ENCODE data around the gene ISLR2. TPM values are rescaled to one million over a fixed set of nuclear protein-coding genes. Genes with fewer than 3 reads are reported as not detected.
A peak's percentile ranks its signal among the peaks of the same experiment; 100 is the strongest.
"Not testable (repeated sequence)": the region's sequence is repeated elsewhere in the genome, so short reads cannot be mapped to it uniquely, and the experiment has no call there.

The ISLR2 gene, protein sequence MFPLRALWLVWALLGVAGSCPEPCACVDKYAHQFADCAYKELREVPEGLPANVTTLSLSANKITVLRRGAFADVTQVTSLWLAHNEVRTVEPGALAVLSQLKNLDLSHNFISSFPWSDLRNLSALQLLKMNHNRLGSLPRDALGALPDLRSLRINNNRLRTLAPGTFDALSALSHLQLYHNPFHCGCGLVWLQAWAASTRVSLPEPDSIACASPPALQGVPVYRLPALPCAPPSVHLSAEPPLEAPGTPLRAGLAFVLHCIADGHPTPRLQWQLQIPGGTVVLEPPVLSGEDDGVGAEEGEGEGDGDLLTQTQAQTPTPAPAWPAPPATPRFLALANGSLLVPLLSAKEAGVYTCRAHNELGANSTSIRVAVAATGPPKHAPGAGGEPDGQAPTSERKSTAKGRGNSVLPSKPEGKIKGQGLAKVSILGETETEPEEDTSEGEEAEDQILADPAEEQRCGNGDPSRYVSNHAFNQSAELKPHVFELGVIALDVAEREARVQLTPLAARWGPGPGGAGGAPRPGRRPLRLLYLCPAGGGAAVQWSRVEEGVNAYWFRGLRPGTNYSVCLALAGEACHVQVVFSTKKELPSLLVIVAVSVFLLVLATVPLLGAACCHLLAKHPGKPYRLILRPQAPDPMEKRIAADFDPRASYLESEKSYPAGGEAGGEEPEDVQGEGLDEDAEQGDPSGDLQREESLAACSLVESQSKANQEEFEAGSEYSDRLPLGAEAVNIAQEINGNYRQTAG
- not detected for total RNA-seq

DNA sequence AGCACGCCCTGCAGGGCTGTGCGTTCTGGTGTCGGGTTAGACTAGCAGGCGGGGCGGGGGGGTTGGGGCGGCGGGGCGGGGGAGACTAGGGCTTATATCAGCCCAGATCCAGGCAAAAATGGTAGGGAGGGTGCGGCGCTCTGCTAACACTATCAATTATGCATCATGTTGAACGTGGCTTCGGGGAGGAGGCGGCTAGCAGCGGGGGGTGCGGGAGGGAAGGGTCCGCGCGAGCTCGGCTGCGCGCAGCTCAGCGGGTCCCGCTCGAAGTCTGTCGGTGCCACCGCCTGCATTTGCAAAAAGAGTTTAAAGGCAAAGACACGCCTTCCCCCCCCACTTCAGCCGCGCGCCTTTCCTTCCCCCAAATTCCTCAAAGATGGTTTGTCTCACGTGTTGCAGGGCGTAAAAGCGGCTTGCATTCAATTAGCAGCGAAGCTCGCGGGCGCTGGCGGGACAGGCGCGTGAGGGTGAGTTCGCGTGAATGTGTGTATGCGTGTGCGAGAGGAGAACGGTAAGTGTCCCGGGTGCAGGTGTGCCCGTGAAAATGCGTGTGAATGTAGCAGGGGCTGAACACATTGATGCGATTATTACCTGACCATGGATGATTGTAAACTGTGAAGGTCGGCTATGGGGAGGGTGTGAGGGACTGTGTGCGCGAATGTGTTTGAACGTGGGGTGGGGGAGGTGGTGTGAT is at the start of gene ISLR2:
ISLR2 (plus strand) TSS at position 432 of the 694 bp plus-strand sequence. CDS start 2,169 bp downstream, outside the sequence.
- no peaks in the 10 kb centered on the region for H3K9me3 Mint-ChIP-seq
- peaks cover 55% of the 10 kb centered on the region for H3K27me3 Mint-ChIP-seq
- ATAC-seq (replicated peaks) = no peak
- peaks cover 5% of the 10 kb centered on the region for H3K36me3 Mint-ChIP-seq (ENCODE audit: low read depth)
- H3K27ac Mint-ChIP-seq = no peak within 1 kb of the TSS
- H3K4me1 Mint-ChIP-seq = peaks cover 9% of the 10 kb centered on the region
- H3K4me3 Mint-ChIP-seq = peak within 1 kb of the TSS; percentile 30

DNA sequence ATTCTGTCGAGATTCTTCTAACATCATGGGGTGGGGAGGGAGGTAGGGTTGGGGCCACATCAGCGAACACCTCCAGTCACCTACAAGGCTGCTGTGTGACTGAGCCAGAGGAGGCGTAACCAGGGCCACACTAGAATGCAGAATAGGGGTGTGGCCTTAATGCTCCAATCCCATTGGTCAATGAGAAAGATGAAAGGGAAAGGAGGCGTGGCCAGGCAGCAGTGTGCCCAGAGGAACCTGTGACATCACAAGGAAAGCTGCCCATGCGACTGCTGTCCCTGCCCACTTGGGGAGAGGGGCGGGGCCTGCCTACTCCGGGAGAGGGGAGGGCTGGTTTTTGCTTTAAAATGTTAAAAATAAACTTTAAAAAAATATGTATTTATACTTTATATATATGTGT is 47.9 kb upstream of the ISLR2 start, which contains the start of gene GOLGA6A:
GOLGA6A (minus strand) TSS at position 101 of the 400 bp plus-strand sequence; CDS start at position 60, 41 bp downstream.
- H3K4me1 Mint-ChIP-seq; H3K9me3 Mint-ChIP-seq; H3K27me3 Mint-ChIP-seq; H3K4me3 Mint-ChIP-seq; ATAC-seq (replicated peaks); H3K36me3 Mint-ChIP-seq (ENCODE audit: low read depth); H3K27ac Mint-ChIP-seq: not testable (repeated sequence)

DNA sequence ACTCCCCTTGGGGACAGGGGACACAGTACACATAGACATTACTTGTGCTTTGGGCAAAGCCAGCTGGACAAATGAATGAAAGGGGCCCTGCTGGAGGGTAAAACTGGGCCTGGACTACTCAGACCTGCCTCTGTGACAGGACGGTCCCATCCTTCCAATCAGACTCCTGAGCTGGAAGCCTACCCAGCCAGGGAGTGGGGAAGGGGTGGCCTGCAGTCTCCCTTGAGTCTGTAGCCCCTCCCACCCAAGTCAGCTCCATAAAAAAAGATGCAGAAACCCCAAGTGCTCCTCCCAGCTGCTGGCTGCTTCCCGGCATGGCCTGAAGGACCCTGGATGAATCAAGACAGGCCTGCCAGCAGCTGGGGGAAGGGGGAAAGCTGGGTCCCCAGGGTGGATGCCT is 35.8 kb upstream of the ISLR2 start:
- H3K4me3 Mint-ChIP-seq; H3K4me1 Mint-ChIP-seq; ATAC-seq (replicated peaks); H3K36me3 Mint-ChIP-seq (ENCODE audit: low read depth); H3K9me3 Mint-ChIP-seq; H3K27ac Mint-ChIP-seq; H3K27me3 Mint-ChIP-seq: not testable (repeated sequence)

DNA sequence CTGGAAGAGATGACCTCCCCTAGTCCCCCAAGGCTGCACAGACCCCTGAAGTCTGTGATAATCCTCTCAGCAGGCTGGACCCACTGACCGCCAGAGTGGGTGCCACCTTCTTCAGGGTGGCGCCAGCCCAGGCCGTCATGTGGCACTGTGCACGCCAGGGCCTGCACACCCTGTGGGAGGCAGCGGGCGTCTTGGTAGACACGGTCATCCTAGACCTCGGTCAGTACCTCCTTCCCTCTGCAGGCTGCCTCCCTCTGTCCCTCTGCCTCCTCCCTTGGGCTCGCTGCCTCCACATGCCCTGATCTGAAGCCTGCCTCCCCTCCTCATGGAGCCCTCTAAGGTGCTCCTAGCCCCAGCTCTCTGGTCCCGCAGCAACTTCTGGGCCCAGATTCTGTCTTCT is 34.8 kb upstream of the ISLR2 start:
- H3K4me1 Mint-ChIP-seq; H3K4me3 Mint-ChIP-seq; ATAC-seq (replicated peaks): not testable (repeated sequence)

DNA sequence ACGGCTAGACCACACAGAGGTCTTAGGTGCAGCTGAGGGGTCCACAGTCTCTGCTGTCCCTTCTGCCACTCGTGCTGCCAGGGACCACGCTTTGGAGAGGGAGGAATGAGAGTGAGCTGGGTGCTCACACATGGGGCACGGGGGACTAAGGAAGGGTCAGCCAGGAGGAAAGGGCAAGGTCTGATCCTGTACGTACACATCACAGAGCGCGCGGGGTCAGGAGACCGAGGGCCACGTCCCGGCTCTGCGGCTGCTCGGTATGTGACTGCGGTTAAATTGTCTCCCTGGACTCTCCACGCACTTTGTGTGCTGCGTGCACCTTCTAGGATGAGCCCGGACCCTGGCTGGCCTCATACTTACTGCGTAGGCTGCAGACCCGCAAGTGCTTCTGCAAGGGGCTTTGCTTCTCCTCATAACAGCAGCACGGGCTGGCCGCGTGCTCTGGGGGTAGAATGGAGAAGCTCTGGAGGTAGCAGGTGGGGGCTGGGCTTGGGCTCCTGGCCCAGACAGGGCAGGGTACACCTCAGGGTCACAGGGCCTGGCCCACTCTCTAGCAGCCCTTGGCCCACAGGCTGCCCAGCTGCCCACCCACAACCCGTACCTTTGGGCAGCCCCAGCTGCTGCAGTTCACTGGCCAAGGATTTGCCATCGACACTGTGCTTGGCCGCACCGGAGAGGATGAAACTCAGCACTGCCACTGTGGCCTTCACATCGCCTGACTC is 33.5 kb upstream of the ISLR2 start:
- H3K9me3 Mint-ChIP-seq; H3K4me1 Mint-ChIP-seq; H3K27me3 Mint-ChIP-seq; H3K4me3 Mint-ChIP-seq; H3K36me3 Mint-ChIP-seq (ENCODE audit: low read depth); H3K27ac Mint-ChIP-seq; ATAC-seq (replicated peaks): not testable (repeated sequence)

More for the DNA sequence above, 34.8 kb upstream of the ISLR2 start:
- not testable (repeated sequence) for H3K27me3 Mint-ChIP-seq; H3K9me3 Mint-ChIP-seq; H3K36me3 Mint-ChIP-seq (ENCODE audit: low read depth); H3K27ac Mint-ChIP-seq

DNA sequence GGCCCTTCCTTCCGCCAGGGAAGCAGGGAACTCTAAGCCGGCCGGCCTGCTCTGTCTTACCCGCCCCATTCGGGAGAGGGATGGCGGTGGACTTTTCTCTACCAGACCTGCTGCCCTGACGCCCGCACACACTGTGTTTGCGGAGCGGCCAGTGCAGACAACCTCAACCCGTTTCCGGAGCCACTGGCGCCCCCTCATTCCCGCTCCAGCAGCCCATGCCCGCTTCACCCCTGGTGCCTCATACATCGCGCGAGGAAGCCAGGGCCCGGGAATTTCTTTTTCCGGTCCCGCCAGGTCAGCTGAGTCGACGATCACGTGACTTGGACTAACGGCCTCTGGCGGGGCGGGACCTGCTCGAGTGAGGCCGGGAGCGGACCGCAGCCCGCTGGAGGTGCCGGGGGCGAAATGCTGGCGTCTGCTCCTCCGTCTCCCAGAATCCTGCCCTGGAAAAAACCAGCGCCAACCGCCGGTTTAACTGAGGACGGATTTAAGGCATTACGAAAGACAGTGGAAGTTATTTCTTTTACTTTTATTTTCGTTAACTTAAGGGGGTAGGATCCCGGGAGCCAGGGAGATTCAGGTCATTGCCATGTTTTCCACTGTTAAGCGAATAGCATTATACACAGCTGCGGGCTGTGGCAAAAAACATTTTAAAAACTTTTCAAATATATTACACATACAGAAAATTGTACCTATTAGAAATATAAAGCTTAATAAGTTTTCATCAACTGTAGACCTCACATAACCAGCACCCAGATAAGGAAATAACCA is 30.2 kb upstream of the ISLR2 start:
- not testable (repeated sequence) for H3K4me1 Mint-ChIP-seq; H3K9me3 Mint-ChIP-seq; H3K27me3 Mint-ChIP-seq; H3K36me3 Mint-ChIP-seq (ENCODE audit: low read depth)
- H3K4me3 Mint-ChIP-seq = peak overlapping the region; percentile 80
- peak; percentile 94 for ATAC-seq (replicated peaks)
- peak overlapping the region; percentile 93 for H3K27ac Mint-ChIP-seq

DNA sequence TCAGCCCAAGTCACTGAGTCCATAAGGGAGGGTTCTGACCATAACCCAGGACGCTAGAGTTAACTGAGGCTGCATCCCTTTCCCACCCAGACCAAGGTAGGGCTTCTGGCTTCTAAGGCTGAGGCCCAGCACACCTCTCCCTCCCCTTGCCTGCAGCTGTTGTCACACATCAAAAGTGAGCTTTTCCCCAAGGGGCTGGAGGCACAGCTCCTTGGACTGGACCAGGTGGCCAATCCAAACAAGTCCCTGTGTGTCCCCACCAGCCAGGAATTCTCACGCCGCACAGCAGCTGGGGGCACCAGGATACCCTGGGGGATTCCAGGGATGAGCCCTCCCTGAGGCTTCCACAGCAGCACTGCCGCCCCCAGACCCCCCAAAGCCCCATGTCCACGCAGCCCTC is 22.3 kb upstream of the ISLR2 start:
- no peaks in the 10 kb centered on the region for H3K36me3 Mint-ChIP-seq (ENCODE audit: low read depth)
- H3K4me1 Mint-ChIP-seq = no peaks in the 10 kb centered on the region
- H3K4me3 Mint-ChIP-seq = no peak overlapping the region
- no peaks in the 10 kb centered on the region for H3K9me3 Mint-ChIP-seq
- no peak overlapping the region for H3K27ac Mint-ChIP-seq
- H3K27me3 Mint-ChIP-seq = no peaks in the 10 kb centered on the region
- ATAC-seq (replicated peaks) = no peak

DNA sequence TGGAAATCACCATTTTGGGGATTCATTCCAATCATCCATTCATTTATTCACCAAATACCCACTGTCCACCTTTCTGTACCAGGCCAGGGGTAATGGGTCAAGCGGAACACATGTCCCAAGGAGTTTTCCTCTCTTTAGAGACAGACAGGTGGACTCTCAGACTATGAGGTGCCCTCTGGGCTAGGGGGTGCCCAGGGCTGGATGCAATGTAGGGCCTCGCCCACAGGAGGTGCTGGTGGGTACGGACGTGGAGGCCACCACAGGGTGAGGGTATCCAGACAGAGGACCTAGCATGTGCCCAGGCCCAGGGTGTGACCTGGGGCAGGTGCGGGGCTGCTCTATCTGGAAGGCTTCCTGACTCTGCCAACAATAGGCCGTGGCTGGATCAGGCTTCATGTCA is 21.8 kb upstream of the ISLR2 start:
- not testable (repeated sequence) for H3K4me3 Mint-ChIP-seq; H3K9me3 Mint-ChIP-seq; H3K36me3 Mint-ChIP-seq (ENCODE audit: low read depth); ATAC-seq (replicated peaks); H3K27ac Mint-ChIP-seq; H3K4me1 Mint-ChIP-seq; H3K27me3 Mint-ChIP-seq

DNA sequence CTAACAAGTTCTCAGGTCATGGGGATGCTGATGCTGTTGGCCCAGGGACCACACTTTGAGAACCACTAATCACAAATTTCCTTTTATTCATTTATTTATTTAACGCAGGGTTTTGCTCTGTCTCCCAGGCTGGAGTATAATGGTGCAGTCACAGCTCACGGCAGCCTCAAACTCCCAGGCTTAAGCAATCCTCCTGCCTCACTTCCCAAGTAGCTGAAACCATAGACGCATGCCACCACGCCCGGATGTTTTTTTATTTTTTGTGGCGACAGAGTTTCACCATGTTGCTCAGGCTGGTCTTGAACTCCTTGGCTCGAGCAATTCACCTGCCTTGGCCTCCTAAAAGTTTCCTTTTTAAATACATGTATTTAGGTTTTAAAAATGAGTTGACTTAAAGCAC is 20.7 kb upstream of the ISLR2 start:
- peaks cover 5% of the 10 kb centered on the region for H3K27me3 Mint-ChIP-seq
- H3K27ac Mint-ChIP-seq = no peak overlapping the region
- no peaks in the 10 kb centered on the region for H3K9me3 Mint-ChIP-seq
- no peak overlapping the region for H3K4me3 Mint-ChIP-seq
- no peaks in the 10 kb centered on the region for H3K36me3 Mint-ChIP-seq (ENCODE audit: low read depth)
- ATAC-seq (replicated peaks) = no peak
- H3K4me1 Mint-ChIP-seq = no peaks in the 10 kb centered on the region

DNA sequence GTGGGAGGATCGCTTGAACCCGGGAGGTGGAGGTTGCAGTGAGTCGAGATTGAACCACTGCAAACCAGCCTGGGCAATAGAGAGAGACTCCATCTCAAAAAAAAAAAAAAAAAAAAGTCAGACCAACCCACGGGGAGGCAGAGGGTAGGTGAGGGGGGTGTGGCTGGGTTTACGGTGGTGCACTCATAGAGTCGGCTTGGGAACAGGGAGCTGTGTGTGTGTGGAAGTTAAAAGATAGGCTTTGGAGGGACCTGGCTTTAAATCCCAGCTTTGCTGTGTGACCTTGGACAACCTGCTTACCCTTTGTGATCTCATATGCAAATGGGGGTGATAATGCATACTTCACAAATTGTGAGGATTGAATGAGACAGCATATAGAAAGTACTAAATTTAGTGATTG is 10.0 kb upstream of the ISLR2 start:
- Mint-ChIP-seq H3K27ac (no peak overlapping the region), H3K4me1 (no peaks in the 10 kb centered on the region), H3K4me3 (no peak overlapping the region), H3K27me3 (peaks cover 43% of the 10 kb centered on the region), H3K36me3 (ENCODE audit: low read depth) (no peaks in the 10 kb centered on the region), H3K9me3 (no peaks in the 10 kb centered on the region)
- ATAC-seq (replicated peaks) = no peak

DNA sequence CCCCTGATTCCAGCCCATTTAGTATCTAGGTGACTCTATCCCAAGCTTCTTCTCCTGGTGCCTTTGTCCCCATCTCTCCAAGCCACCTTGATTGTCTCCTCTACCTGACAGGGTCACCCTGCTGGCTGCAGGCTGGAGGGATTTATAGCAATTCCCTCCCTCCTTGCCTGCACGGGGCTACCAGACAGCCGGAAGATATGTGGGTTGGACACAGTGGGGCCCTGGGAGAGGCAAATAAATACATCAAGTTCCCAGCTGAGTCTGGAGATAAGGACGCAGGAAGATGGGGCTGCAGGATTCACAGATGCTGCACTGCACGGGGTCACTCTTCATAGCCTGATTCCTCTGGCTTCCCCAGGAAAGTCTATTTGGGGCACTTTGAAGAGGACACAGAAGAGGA is 9.3 kb upstream of the ISLR2 start:
- H3K36me3 Mint-ChIP-seq (ENCODE audit: low read depth) = no peaks in the 10 kb centered on the region
- peaks cover 44% of the 10 kb centered on the region for H3K27me3 Mint-ChIP-seq
- no peak overlapping the region for H3K4me3 Mint-ChIP-seq
- no peak for ATAC-seq (replicated peaks)
- H3K27ac Mint-ChIP-seq = no peak overlapping the region
- no peaks in the 10 kb centered on the region for H3K4me1 Mint-ChIP-seq
- no peaks in the 10 kb centered on the region for H3K9me3 Mint-ChIP-seq

DNA sequence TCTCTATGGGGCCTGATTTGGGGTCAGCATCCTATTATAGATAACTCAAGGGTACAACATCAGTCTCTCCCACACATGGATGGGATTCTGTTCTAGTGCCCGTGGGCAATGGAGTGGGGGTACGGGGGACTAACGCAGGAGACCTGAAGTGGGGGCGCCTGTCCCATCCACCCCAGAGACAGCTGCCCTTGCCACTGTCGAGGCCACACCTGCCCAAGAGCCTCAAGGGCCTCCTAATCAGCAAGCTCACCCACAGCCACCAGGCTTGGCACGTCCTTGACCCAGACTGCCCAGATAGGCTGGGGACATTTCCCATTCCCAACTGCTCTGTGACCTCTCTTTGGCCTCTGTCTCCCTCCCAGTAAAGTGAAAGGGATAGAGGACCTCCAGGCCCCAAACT is 8.5 kb upstream of the ISLR2 start:
- Mint-ChIP-seq H3K36me3 (ENCODE audit: low read depth) (no peaks in the 10 kb centered on the region), H3K27me3 (peaks cover 48% of the 10 kb centered on the region), H3K4me3 (no peak overlapping the region), H3K27ac (no peak overlapping the region), H3K9me3 (no peaks in the 10 kb centered on the region), H3K4me1 (no peaks in the 10 kb centered on the region)
- ATAC-seq (replicated peaks) = no peak

DNA sequence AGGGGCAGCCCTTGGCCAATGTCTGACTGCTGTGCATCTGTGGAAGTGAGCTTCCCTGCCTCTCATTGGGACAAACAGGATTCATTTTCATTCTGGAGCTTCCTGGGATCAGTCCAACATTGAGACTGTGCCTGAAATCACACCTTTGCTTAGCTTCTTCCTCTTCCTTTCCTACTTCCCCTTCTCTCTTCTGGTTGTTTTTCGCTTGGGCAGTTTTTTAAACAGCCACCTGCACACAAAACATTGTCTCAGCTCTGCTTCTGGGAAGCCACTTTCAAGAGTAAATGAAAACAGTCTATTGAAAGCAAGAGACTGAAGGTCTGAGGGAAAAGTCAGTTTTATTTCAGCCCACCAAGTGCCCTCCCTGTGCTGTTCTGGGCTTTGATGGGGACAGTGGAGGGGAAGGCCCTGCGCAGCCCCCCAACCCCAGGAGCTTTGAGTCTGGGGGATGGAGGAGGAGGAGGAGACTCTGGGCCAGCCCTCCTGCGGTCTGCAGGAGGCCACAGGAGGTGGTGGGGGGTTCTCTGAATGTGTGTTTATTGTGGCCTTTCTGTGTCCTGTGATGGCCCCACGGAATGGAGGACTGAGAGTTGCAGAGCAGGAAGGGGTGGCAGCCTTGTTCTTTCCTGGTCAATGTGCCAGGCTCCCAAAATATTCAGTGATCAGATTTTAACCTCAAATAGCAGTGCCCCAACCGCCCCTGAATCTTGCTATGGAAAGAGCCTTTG is 7.8 kb upstream of the ISLR2 start:
- Mint-ChIP-seq H3K27ac (no peak overlapping the region), H3K36me3 (ENCODE audit: low read depth) (no peaks in the 10 kb centered on the region), H3K9me3 (no peaks in the 10 kb centered on the region), H3K4me1 (no peaks in the 10 kb centered on the region), H3K27me3 (peaks cover 53% of the 10 kb centered on the region), H3K4me3 (no peak overlapping the region)
- no peak for ATAC-seq (replicated peaks)

All from activated T-helper 17 cell treated with anti-CD3 and anti-CD28 coated beads, Interleukin-2, amount 50 U/mL, for 72 hours (primary cell).